SJCRH30 (cell line): ENCODE results near the gene TANGO6. TPM values are rescaled to one million over a fixed set of nuclear protein-coding genes. Genes with fewer than 3 reads are reported as not detected.
A peak's percentile ranks its signal among the peaks of the same experiment; 100 is the strongest.

Experiments used
- DNase-seq, 2 experiments: peaks; one replicate each; pipeline ENCODE4 v3.0.0-alpha.2; 2015 to 2020
- H3K27ac ChIP-seq: fragments of 250-450 bp; sonication (Bioruptor Pico); 2 replicates; pipeline ENCODE4 v1.5.1; 2020; ENCODE audit warnings: mild to moderate bottlenecking, moderate library complexity
- H3K27me3 ChIP-seq: fragments of 250-450 bp; sonication (Bioruptor Pico); 2 replicates; pipeline ENCODE4 v1.5.1; 2020; ENCODE audit warnings: mild to moderate bottlenecking, moderate library complexity
- H3K36me3 ChIP-seq: fragments of 250-450 bp; sonication (Bioruptor Pico); 2 replicates; pipeline ENCODE4 v1.5.1; 2020; ENCODE audit warnings: mild to moderate bottlenecking, moderate library complexity
- H3K4me1 ChIP-seq: fragments of 250-450 bp; sonication (Bioruptor Pico); 2 replicates; pipeline ENCODE4 v1.5.1; 2020; ENCODE audit warnings: mild to moderate bottlenecking, moderate library complexity
- H3K4me3 ChIP-seq: fragments of 250-450 bp; sonication (Bioruptor Pico); 2 replicates; pipeline ENCODE4 v1.5.1; 2020; ENCODE audit warnings: mild to moderate bottlenecking, moderate library complexity
- H3K9me3 ChIP-seq: fragments of 250-450 bp; sonication (Bioruptor Pico); replicated peaks from 2 replicates; pipeline ENCODE4 v1.5.1; 2020; ENCODE audit warnings: mild to moderate bottlenecking, moderate library complexity
- total RNA-seq: library from RNA; depleted of rRNA; stranded (reverse); fragments of >200 nt; shearing (Covaris generic); gene quantifications from 2 replicates; pipeline ENCODE4 v1.2.3, GENCODE V29; 2014

TANGO6 gene
- total RNA-seq, 1 experiment from 2014 or later = 7.3 TPM

DNA sequence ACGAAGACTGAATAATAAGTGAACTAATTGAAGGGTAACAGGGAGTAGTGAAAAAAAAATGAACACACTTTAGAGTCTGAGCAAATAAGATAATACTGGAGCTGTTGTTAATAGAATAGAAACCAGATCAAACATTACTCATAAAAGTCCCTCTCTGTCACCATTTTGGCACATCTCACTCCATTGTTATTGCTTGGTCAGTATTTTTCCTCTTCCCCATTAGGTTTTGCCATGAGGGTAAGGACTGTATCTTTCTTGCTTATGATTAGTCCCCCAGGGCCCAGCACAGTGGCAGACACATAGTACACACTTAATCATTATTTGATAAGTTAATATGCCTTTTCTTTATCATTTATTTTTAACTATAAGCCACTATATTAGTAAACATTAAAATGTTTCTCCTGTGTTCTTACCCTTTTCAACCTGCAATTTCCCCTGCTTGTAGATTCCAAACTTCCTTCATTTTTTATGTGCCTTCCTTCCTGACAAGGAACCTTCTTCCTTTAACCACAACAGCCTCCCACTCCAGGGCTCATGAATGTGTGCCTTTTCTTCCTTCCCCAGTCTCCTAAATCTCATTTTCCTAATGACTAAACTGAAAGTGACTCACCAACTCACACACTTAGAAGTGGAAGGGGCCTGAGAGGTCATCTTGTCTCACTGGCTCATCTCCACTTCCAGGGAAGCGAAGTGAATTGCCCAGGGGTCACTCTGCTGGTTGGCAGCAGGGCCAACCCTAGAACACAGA, 173.9 kb downstream of the TANGO6 start:
- H3K4me3 ChIP-seq = no peak overlapping the region
- no peaks in the 10 kb centered on the region for H3K4me1 ChIP-seq
- no peaks in the 10 kb centered on the region for H3K27me3 ChIP-seq
- no peaks in the 10 kb centered on the region for H3K36me3 ChIP-seq
- no peaks in the 10 kb centered on the region for H3K9me3 ChIP-seq
- no peak for DNase-seq
- H3K27ac ChIP-seq = no peak overlapping the region

- no peaks in the 10 kb centered on the region for H3K36me3 ChIP-seq
- no peak overlapping the region for H3K27ac ChIP-seq
- H3K4me1 ChIP-seq = no peaks in the 10 kb centered on the region
- no peaks in the 10 kb centered on the region for H3K27me3 ChIP-seq
- H3K4me3 ChIP-seq = no peak overlapping the region
- H3K9me3 ChIP-seq = no peaks in the 10 kb centered on the region
- DNase-seq = no peak
Observed at GRCh38 chr16:69019811-69020210, 176.5 kb downstream of the TANGO6 start.

GRCh38 chr16:69029121-69029520, 185.8 kb downstream of the TANGO6 start:
- Histone ChIP-seq H3K27me3 (no peaks in the 10 kb centered on the region), H3K9me3 (no peaks in the 10 kb centered on the region), H3K36me3 (no peaks in the 10 kb centered on the region), H3K4me3 (no peak overlapping the region), H3K4me1 (no peaks in the 10 kb centered on the region), H3K27ac (no peak overlapping the region)
- DNase-seq = no peak

GRCh38 chr16:69031877-69032301, 188.6 kb downstream of the TANGO6 start:
- Histone ChIP-seq H3K4me1 (no peaks in the 10 kb centered on the region), H3K27ac (no peak overlapping the region), H3K36me3 (no peaks in the 10 kb centered on the region), H3K9me3 (no peaks in the 10 kb centered on the region), H3K27me3 (no peaks in the 10 kb centered on the region), H3K4me3 (no peak overlapping the region)
- peak in 1 of 2 experiments; percentile 11 for DNase-seq

- DNase-seq = no peak
- no peak overlapping the region for H3K4me3 ChIP-seq
Observed at GRCh38 chr16:69033151-69033949, 190.0 kb downstream of the TANGO6 start.

GRCh38 chr16:69035375-69035774, 192.0 kb downstream of the TANGO6 start:
- Histone ChIP-seq H3K4me3 (no peak overlapping the region), H3K4me1 (no peaks in the 10 kb centered on the region), H3K36me3 (no peaks in the 10 kb centered on the region), H3K27ac (no peak overlapping the region), H3K27me3 (no peaks in the 10 kb centered on the region), H3K9me3 (no peaks in the 10 kb centered on the region)
- no peak for DNase-seq

More at GRCh38 chr16:69033151-69033949, 190.0 kb downstream of the TANGO6 start:
- Histone ChIP-seq H3K27me3 (no peaks in the 10 kb centered on the region), H3K4me1 (no peaks in the 10 kb centered on the region), H3K9me3 (no peaks in the 10 kb centered on the region), H3K27ac (no peak overlapping the region), H3K36me3 (no peaks in the 10 kb centered on the region)

- no peaks in the 10 kb centered on the region for H3K36me3 ChIP-seq
- no peaks in the 10 kb centered on the region for H3K27me3 ChIP-seq
- no peaks in the 10 kb centered on the region for H3K9me3 ChIP-seq
- no peak for DNase-seq
- H3K4me1 ChIP-seq = no peaks in the 10 kb centered on the region
- no peak overlapping the region for H3K4me3 ChIP-seq
- no peak overlapping the region for H3K27ac ChIP-seq
Observed at GRCh38 chr16:69036399-69037091, 193.2 kb downstream of the TANGO6 start.

DNA sequence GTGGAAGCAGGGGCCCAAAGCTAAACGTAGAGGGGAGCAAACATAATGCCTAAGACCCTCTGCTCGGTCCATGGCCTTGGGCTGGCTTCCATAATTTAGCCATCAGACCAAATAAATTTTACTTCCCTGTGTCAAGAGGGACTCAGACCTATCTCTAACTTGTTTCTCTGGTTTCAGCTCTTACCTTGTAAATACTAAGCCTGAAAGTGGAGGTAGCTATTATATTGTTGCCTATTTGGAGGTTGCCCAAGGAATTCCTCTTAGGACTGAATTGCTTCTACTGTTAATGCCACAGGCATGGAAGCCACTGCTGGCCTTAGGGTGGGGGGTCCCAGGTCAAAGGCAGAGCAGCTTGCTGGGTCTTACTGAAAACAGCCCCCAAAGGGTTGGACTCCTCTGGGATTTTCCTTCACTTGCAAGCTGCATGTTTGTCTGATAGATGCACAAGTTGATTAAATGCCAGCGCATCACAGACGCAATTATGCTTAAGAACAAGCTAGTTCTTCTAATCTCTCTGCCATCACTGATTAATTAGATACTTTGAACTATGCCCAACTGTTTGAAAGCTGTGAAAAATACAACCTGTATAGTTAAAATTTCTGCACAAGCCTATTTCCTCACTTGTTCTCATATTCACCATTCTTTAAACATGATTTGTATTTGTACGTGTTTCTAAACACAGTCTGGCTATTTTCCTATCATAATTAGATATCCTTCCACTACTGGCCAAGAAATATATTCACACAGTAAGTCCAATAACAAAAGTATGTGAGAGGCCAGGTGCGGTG, 194.2 kb downstream of the TANGO6 start:
- Histone ChIP-seq H3K4me1 (no peaks in the 10 kb centered on the region), H3K27ac (no peak overlapping the region), H3K36me3 (no peaks in the 10 kb centered on the region), H3K27me3 (no peaks in the 10 kb centered on the region), H3K9me3 (no peaks in the 10 kb centered on the region), H3K4me3 (no peak overlapping the region)
- DNase-seq = no peak

GRCh38 chr16:69039333-69039941, 196.1 kb downstream of the TANGO6 start:
- Histone ChIP-seq H3K9me3 (no peaks in the 10 kb centered on the region), H3K36me3 (no peaks in the 10 kb centered on the region), H3K4me3 (no peak overlapping the region), H3K27ac (no peak overlapping the region), H3K4me1 (no peaks in the 10 kb centered on the region), H3K27me3 (no peaks in the 10 kb centered on the region)
- no peak for DNase-seq

DNA sequence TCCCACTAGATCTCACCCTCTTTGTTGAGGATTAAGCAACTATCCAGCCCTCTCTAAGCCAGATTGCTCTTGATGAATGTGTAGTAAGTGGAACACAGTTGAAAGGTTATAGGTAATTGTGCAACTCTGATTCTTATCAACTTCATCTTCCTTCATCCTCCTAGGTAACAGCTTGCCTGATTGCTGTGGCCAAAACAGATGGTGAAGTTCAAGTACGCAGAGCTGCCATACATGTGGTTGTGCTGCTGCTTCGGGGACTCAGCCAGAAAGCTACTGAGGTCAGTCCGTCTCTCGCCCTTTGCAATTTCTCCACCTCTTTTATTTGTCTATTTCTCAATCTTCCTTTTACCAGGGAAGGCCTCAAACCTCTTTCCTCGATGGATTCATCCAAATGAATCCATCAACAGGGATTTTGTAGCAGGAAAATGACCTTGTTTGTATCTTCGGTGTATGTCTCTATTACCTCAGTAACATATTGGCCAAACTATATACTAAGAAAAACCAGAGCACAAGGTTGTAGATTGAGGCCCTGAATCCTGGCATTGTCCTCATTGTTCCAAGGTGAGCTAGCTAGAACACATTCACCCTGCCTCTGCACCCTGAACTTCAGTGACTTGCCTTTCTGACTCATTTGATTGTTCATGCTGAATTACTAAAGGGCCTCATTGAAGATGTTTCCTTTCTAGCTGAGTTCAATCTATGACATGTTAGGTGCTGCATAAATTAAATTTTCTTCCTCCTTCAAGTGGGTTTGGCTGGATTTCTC, 197.0 kb downstream of the TANGO6 start:
- DNase-seq = no peak
- no peaks in the 10 kb centered on the region for H3K36me3 ChIP-seq
- H3K27ac ChIP-seq = no peak overlapping the region
- H3K4me3 ChIP-seq = no peak overlapping the region
- H3K27me3 ChIP-seq = no peaks in the 10 kb centered on the region
- H3K4me1 ChIP-seq = no peaks in the 10 kb centered on the region
- no peaks in the 10 kb centered on the region for H3K9me3 ChIP-seq

DNA sequence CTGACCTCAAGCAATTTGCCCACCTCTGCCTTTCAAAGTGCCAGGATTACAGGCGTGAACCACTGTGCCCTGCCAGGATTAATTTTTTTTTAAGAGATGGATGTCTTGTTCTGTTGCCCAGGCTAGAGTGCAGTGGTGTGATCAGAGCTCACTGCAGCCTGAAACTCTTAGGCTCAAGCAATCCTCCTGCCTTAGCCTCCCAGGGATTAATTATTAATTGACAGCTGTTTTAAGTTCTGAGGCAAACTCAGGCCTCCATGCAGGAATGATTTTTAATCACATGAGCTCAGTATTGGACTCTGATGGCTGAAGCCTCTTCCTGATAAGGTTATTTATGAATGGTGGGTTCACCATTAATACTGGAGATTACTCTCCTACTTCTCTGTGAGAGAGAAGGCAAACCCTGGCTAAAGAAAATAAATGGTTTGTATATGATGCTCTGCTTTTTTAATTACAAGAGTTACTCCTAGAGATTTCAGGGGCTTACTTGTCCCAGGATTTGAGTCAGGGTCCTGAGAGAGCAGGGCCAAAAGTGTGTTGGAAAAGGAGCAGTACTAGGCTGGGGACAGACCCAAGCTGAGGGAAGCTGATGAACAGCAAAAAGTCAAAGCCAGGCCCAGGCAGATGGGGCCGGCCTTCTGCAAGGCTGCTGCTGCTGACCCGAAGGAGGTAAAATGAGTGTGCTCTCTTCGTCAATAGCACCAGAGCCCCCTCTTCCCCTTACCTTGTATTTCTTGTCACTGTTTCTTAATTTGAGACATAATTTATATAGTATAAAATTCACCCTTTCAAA, 205.2 kb downstream of the TANGO6 start:
- no peaks in the 10 kb centered on the region for H3K4me1 ChIP-seq
- H3K9me3 ChIP-seq = no peaks in the 10 kb centered on the region
- no peaks in the 10 kb centered on the region for H3K27me3 ChIP-seq
- no peaks in the 10 kb centered on the region for H3K36me3 ChIP-seq
- DNase-seq = no peak
- H3K27ac ChIP-seq = no peak overlapping the region
- H3K4me3 ChIP-seq = no peak overlapping the region

- no peaks in the 10 kb centered on the region for H3K9me3 ChIP-seq
- H3K36me3 ChIP-seq = no peaks in the 10 kb centered on the region
- H3K4me1 ChIP-seq = no peaks in the 10 kb centered on the region
- no peaks in the 10 kb centered on the region for H3K27me3 ChIP-seq
- no peak for DNase-seq
- no peak overlapping the region for H3K27ac ChIP-seq
- H3K4me3 ChIP-seq = no peak overlapping the region
Observed at GRCh38 chr16:69049146-69049545, 205.8 kb downstream of the TANGO6 start.
